ENCODE data around the gene ZNF2. TPM values are rescaled to one million over a fixed set of nuclear protein-coding genes. Genes with fewer than 3 reads are reported as not detected.

The ZNF2 gene
- total RNA-seq, 1 experiment from 2014 or later, result 3.2 TPM

- DNase-seq (ENCODE audit: low read depth), result no peak
These were observed 38.8 kb downstream of the ZNF2 start for GRCh38 chr2:95204396-95204795.

- DNase-seq (ENCODE audit: low read depth), result no peak
These were observed 40.5 kb downstream of the ZNF2 start for GRCh38 chr2:95206096-95206495.

GRCh38 chr2:95207111-95207961, 41.7 kb downstream of the ZNF2 start, which contains the start of gene ZNF892:
ZNF892 (plus strand) TSS chr2:95207521; CDS start chr2:95207816, 295 bp downstream.
- DNase-seq (ENCODE audit: low read depth), result peak; percentile 90

- no peak for DNase-seq (ENCODE audit: low read depth)
These were observed 42.5 kb downstream of the ZNF2 start for GRCh38 chr2:95208106-95208505.

- DNase-seq (ENCODE audit: low read depth), result no peak
These were observed 49.5 kb downstream of the ZNF2 start for GRCh38 chr2:95215018-95215612.

GRCh38 chr2:95220449-95220848, 54.8 kb downstream of the ZNF2 start:
- DNase-seq (ENCODE audit: low read depth), result no peak

GRCh38 chr2:95225658-95226057, 60.0 kb downstream of the ZNF2 start:
- DNase-seq (ENCODE audit: low read depth), result no peak

DNA sequence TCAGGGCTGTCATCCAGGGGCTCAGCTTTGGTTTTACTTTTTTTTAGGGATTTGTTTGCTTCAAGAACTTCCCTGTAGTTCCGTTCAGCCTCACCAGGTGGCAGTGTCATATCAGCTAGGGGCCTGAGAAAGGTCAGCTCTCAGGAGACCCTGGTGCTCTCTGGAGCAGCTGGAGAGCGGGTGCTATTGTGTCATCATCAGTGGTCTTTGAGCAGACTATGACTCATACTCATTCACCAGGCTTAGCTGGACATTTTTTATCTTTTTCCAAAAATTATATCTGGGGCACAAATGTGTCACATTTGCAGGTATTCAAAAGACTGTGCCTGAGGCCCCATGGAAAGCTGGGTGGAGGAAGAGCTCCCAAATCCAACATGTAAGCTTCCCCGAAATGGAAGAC, 66.1 kb downstream of the ZNF2 start:
- peak; percentile 69 for DNase-seq (ENCODE audit: low read depth)

GRCh38 chr2:95232232-95232631, 66.6 kb downstream of the ZNF2 start:
- DNase-seq (ENCODE audit: low read depth), result no peak

Other genes with a start within 250 kb of the ZNF2 start
- gene MAL, start 140.1 kb upstream of the ZNF2 start, total RNA-seq (2014; rRNA removed; shearing (Covaris generic)), result not detected in 2 replicates
- gene MRPS5, start 44.0 kb upstream of the ZNF2 start, total RNA-seq (2014; rRNA removed; shearing (Covaris generic)), result 84.7 and 91.1 TPM in 2 replicates
- 0.58 and 5.7 TPM in 2 replicates for gene ZNF514, start 6.0 kb upstream of the ZNF2 start, total RNA-seq (2014; rRNA removed; shearing (Covaris generic))
- gene ZNF892, start 41.7 kb downstream of the ZNF2 start, total RNA-seq (2014; rRNA removed; shearing (Covaris generic)), result 0.32 and 1.5 TPM in 2 replicates
- not detected in 2 replicates for gene PROM2, start 108.6 kb downstream of the ZNF2 start, total RNA-seq (2014; rRNA removed; shearing (Covaris generic))
- gene KCNIP3, start 131.5 kb downstream of the ZNF2 start, total RNA-seq (2014; rRNA removed; shearing (Covaris generic)), result 0.71 and 1.6 TPM in 2 replicates
- 35.1 and 41.7 TPM in 2 replicates for gene FAHD2A, start 236.9 kb downstream of the ZNF2 start, total RNA-seq (2014; rRNA removed; shearing (Covaris generic))